Stimulated activated naive CD4-positive, alpha-beta T cell treated with Interleukin-2 at 50 U/mL for 16 hours (primary cell): ENCODE results near the gene IMMT.

ENCODE experiments used
- DNase-seq: peaks from one replicate; lab custom pipeline; 2025; lab: John Stamatoyannopoulos, UW

Gene IMMT

GRCh38 chr2:86140969-86141392 is 54.3 kb downstream of the IMMT start:
- DNase-seq = no peak

- DNase-seq = no peak
Measured at GRCh38 chr2:86139981-86140380, 55.3 kb downstream of the IMMT start.

- no peak for DNase-seq
Measured at GRCh38 chr2:86138736-86139625, 56.3 kb downstream of the IMMT start.

- no peak for DNase-seq
Measured at GRCh38 chr2:86136141-86136540, 59.1 kb downstream of the IMMT start.

- no peak for DNase-seq
Measured at GRCh38 chr2:86135653-86136052, 59.6 kb downstream of the IMMT start.

GRCh38 chr2:86134709-86135108 is 60.6 kb downstream of the IMMT start:
- no peak for DNase-seq

GRCh38 chr2:86124683-86125082 is 70.6 kb downstream of the IMMT start:
- no peak for DNase-seq

- no peak for DNase-seq
Measured at GRCh38 chr2:86123328-86123925, 71.8 kb downstream of the IMMT start.

GRCh38 chr2:86118130-86118529 is 77.1 kb downstream of the IMMT start:
- no peak for DNase-seq

- DNase-seq = no peak
Measured at GRCh38 chr2:86107031-86107430, 88.2 kb downstream of the IMMT start.

GRCh38 chr2:86105969-86106945 is 89.0 kb downstream of the IMMT start, which contains the start of gene PTCD3:
Gene PTCD3, plus strand, starts transcription at chr2:86106235. Its CDS starts 13 bp downstream, at chr2:86106248.
- DNase-seq = peak; percentile 96

- peak; percentile 81 for DNase-seq
Measured at GRCh38 chr2:86105252-86105968, 89.9 kb downstream of the IMMT start, which contains the start of gene POLR1A. Gene POLR1A, minus strand, starts transcription at chr2:86105886. Its CDS starts 110 bp downstream, at chr2:86105776.

- no peak for DNase-seq
Measured at GRCh38 chr2:86102157-86102556, 93.1 kb downstream of the IMMT start.

GRCh38 chr2:86097913-86098312 is 97.3 kb downstream of the IMMT start:
- no peak for DNase-seq

- DNase-seq = no peak
Measured at GRCh38 chr2:86097114-86097896, 98.0 kb downstream of the IMMT start.

- no peak for DNase-seq
Measured at GRCh38 chr2:86094229-86094628, 101.0 kb downstream of the IMMT start.
